Measurements from ENCODE around the gene ZFAND4.
"Not testable (repeated sequence)": the region's sequence is repeated elsewhere in the genome, so short reads cannot be mapped to it uniquely, and the experiment has no call there.

ZFAND4 gene

GRCh38 chr10:45640941-45641340, 31.6 kb downstream of the ZFAND4 start:
- DNase-seq (ENCODE audit: low spot score): no peak

- no peak for DNase-seq (ENCODE audit: low spot score)
These were observed 32.5 kb downstream of the ZFAND4 start for GRCh38 chr10:45640049-45640448.

- no peak for DNase-seq (ENCODE audit: low spot score)
These were observed 45.0 kb downstream of the ZFAND4 start for GRCh38 chr10:45627412-45628048.

GRCh38 chr10:45625879-45626278, 46.7 kb downstream of the ZFAND4 start:
- no peak for DNase-seq (ENCODE audit: low spot score)

GRCh38 chr10:45624724-45625123, 47.8 kb downstream of the ZFAND4 start:
- DNase-seq (ENCODE audit: low spot score): no peak

GRCh38 chr10:45614869-45615268, 57.7 kb downstream of the ZFAND4 start:
- no peak for DNase-seq (ENCODE audit: low spot score)

- DNase-seq (ENCODE audit: low spot score): no peak
These were observed 59.8 kb downstream of the ZFAND4 start for GRCh38 chr10:45612741-45613140.

- DNase-seq (ENCODE audit: low spot score): no peak
These were observed 64.5 kb downstream of the ZFAND4 start for GRCh38 chr10:45608052-45608451.

- DNase-seq (ENCODE audit: low spot score): no peak
These were observed 65.3 kb downstream of the ZFAND4 start for GRCh38 chr10:45607276-45607675.

- no peak for DNase-seq (ENCODE audit: low spot score)
These were observed 69.7 kb downstream of the ZFAND4 start for GRCh38 chr10:45602836-45603235.

GRCh38 chr10:45602082-45602730, 70.4 kb downstream of the ZFAND4 start:
- peak; percentile 71 for DNase-seq (ENCODE audit: low spot score)

- not testable (repeated sequence) for DNase-seq (ENCODE audit: low spot score)
These were observed 71.2 kb downstream of the ZFAND4 start for GRCh38 chr10:45601254-45601930.

GRCh38 chr10:45600337-45601253, 72.0 kb downstream of the ZFAND4 start:
- not testable (repeated sequence) for DNase-seq (ENCODE audit: low spot score)

GRCh38 chr10:45599646-45600045, 72.9 kb downstream of the ZFAND4 start:
- DNase-seq (ENCODE audit: low spot score): no peak

GRCh38 chr10:45599021-45599603, 73.5 kb downstream of the ZFAND4 start:
- no peak for DNase-seq (ENCODE audit: low spot score)

GRCh38 chr10:45596526-45596925, 76.0 kb downstream of the ZFAND4 start:
- DNase-seq (ENCODE audit: low spot score): no peak

- DNase-seq (ENCODE audit: low spot score): peak; percentile 98
These were observed 78.1 kb downstream of the ZFAND4 start for GRCh38 chr10:45594276-45595157.

GRCh38 chr10:45593938-45594275, 78.7 kb downstream of the ZFAND4 start:
- no peak for DNase-seq (ENCODE audit: low spot score)

GRCh38 chr10:45592926-45593325, 79.6 kb downstream of the ZFAND4 start:
- DNase-seq (ENCODE audit: low spot score): no peak

- no peak for DNase-seq (ENCODE audit: low spot score)
These were observed 80.1 kb downstream of the ZFAND4 start for GRCh38 chr10:45592432-45592831.

GRCh38 chr10:45591280-45591679, 81.3 kb downstream of the ZFAND4 start:
- DNase-seq (ENCODE audit: low spot score): no peak

Measured in AG20443 (cell line).